A673 (cell line): ENCODE data around the gene CREB5.

Source experiments
- CTCF ChIP-seq: fragments of 300-800, 200-600 bp; sonication (generic); conservative IDR thresholded peaks from 2 replicates; pipeline ENCODE4 v1.5.1; 2017; ENCODE audit warnings: low read depth, mild to moderate bottlenecking, antibody characterized with exemption, low read length, moderate library complexity, mixed read lengths
- EZH2 ChIP-seq: fragments of 200-600 bp; sonication (generic); IDR thresholded peaks from 2 replicates; pipeline ENCODE4 v1.6.1; 2017; ENCODE audit warnings: borderline replicate concordance, low read depth, mild to moderate bottlenecking, mixed read lengths, antibody characterized with exemption, low read length; ENCODE audit not compliant: poor library complexity, severe bottlenecking

DNA sequence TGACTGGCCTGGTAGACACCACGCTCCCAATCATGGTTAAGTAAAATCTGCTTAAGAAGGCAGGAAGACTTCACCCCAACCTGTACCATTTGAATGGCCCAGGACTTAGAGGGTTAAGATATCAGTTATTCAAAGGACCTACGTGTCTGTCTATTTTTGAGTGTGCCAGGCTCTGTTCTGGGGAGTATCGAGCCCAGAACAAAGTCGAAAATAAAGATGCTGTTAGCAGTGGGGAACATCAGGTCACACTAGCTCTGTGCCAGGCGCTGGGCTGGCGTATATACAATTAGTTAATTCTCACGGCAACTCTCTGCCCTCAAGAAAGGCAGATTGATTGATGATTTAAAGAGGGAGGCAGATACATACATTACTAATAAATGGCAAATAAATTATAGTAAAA, 40.5 kb upstream of the CREB5 start:
- no peak for TF ChIP-seq CTCF
- no peak for TF ChIP-seq EZH2
